Measurements from ENCODE around the gene C20orf202.

C20orf202 gene

GRCh38 chr20:1202762-1203504 is at the start of gene C20orf202:
Gene C20orf202 (plus strand): TSS chr20:1203454. CDS start chr20:1203586, 132 bp downstream.
- DNase-seq: no peak

- no peak for DNase-seq
These were observed 49.0 kb upstream of the C20orf202 start for GRCh38 chr20:1154226-1154625.

GRCh38 chr20:1154691-1155090 is 48.6 kb upstream of the C20orf202 start:
- no peak for DNase-seq

DNA sequence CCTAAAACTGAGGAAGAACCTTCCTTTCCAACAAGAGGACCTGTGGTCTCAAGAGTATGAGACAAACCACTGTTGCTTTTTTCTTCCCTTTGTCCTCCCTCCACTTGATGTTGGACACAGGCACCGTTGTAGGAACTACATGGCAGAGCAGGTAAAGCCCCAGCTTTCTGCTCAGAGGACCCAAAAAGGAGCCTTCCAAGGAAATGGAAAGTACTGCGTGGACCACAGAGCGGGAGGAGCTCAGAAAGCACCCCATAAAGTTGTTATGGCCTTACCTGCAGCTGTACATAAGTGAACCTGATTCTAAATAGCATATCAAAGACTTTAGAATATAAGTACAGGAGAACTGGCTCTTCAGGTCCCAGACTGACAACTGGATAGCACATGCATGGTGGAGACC is 47.9 kb upstream of the C20orf202 start:
- DNase-seq: no peak

- DNase-seq: no peak
These were observed 42.8 kb upstream of the C20orf202 start for GRCh38 chr20:1160496-1160895.

DNA sequence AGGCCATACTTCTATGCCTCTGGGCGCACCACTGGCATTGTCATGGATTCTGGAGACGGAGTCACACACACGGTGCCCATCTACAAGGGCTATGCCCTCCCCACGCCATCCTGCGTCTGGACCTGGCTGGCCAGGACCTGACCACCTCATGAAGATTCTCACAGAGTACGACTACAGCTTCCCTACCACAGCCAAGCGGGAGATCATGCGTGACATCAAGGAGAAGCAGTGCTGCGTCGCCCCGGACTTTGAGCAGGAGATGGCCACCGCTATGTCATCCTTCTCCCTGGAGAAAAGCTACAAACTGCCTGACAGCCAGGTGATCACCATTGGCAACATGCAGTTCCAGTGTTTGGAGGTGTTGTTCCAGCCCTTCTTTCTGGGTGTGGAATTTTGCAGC is 42.3 kb upstream of the C20orf202 start:
- DNase-seq: no peak

DNA sequence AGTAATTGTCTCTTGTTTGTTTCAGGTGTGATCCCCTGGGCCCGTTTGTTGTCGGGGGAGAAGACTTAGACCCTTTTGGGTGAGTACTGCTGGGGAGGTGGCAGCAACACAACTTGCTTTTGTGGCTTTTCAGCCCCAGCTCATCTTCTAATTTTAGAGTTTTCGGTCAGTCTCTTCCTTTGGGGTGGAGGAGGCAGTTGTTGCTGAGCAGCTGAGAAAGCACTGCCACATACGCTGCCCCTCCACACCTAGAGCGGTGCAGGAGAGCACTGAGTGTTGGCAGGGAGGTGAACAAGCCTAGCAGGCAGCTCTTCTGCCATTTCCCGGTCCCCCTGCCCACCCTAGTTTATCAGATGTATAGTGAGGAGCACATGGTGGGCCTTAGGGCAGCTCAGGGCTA is 40.1 kb upstream of the C20orf202 start:
- DNase-seq: no peak

GRCh38 chr20:1163653-1164052 is 39.6 kb upstream of the C20orf202 start:
- no peak for DNase-seq

DNA sequence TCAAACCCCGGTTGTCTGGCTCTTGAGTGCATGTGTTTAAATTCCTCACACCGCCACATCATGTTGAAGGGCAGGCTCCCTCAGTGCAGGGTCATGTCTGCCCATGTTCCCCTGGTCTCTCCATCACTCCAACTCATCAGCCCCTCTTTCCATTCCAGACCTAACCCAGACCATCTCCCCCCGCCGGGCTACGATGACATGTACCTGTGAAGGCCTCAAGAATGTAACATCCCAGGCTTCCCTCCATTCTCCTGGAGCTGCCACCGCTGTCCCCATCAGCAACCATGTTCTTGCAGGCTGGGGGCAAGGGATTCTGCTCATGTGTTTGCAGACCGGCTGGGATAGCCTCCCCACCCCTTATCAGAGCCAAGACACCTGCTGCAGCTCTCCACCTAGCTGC is 38.4 kb upstream of the C20orf202 start:
- DNase-seq: no peak

DNA sequence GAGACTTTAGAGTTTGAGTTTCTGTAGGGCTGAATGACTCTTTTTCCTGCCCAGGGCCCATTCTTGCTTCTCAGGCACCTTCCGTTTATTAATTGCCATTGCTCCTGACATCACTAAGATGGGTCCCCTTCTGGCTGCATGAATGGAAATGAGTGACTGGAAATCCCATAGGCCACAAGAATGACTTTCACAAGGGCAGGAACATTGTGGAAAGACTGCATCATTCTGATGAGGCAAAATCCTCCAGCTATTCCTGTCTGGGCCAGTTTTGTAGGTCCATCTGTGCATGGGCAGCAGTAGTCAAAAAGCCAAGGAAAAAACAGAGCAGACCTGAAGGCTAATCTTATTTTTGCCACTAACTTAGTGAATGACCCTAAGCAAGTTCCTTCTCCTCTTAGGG is 37.7 kb upstream of the C20orf202 start:
- DNase-seq: no peak

DNA sequence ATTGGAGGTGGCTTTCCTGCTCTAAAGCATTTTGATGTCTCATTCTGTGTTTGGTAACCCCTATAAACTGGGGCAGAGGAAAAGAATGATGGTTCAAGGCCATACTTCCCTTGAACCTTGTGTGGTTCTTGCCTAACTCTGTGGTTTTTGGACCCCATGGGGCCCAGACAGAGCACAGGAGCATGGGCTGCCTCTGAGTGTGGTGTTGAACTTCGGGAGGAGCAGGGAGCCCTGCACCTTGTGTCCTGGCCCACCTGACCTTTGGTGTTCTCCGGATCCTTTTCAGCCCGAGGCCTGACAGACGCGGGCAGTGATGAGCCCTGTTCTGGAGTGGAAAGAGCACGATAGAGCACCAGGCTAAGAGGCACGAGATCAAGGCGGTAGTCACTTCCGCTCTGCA is 37.3 kb upstream of the C20orf202 start:
- DNase-seq: no peak

- DNase-seq: no peak
These were observed 36.1 kb upstream of the C20orf202 start for GRCh38 chr20:1166948-1167720.

DNA sequence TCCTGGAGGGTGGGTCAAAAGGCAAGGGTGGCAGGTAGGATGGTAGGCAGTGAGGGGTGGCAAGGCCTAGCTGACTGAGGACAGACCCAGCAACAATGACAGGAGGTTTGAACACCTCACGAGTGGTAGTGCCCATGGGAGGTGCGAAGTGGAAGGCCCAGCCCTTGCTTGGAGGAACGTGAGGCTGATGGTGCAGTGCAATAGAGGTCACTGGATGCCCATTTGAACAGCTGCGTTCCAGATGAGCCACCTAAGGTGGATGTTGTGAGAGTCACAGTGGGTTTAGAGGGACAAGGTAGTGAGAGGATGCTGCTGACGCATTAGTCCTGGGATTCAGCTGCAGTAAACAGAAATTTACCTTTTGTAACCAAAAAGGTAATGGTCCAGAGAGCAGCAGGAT is 34.0 kb upstream of the C20orf202 start:
- no peak for DNase-seq

- DNase-seq: no peak
These were observed 31.7 kb upstream of the C20orf202 start for GRCh38 chr20:1171461-1172093.

- no peak for DNase-seq
These were observed 29.6 kb upstream of the C20orf202 start for GRCh38 chr20:1173698-1174097.

- no peak for DNase-seq
These were observed 28.5 kb upstream of the C20orf202 start for GRCh38 chr20:1174787-1175186.

- DNase-seq: no peak
These were observed 25.6 kb upstream of the C20orf202 start for GRCh38 chr20:1177680-1178079.

GRCh38 chr20:1178103-1178502 is 25.2 kb upstream of the C20orf202 start:
- no peak for DNase-seq

GRCh38 chr20:1178623-1179022 is 24.6 kb upstream of the C20orf202 start:
- no peak for DNase-seq

DNA sequence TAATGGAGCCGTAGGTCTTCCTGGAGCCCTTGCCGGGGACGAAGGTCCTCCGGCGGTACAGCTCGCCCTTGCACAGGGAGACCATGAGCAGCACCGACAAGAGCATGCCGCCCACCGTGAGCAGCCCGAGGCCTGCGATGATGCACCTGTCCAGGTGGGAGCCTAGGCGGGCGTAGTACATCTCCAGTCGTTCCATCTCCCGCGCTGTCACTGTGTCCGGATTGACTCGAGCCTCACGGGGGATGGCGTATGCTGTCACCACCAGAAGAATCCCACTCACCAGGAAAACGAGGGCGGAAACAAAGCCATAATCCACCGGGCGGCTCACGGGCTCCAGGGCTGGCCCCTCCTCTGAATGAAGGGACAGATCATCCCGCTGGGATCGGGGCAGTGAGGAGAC is 22.3 kb upstream of the C20orf202 start:
- no peak for DNase-seq

- no peak for DNase-seq
These were observed 21.1 kb upstream of the C20orf202 start for GRCh38 chr20:1182106-1182505.

DNA sequence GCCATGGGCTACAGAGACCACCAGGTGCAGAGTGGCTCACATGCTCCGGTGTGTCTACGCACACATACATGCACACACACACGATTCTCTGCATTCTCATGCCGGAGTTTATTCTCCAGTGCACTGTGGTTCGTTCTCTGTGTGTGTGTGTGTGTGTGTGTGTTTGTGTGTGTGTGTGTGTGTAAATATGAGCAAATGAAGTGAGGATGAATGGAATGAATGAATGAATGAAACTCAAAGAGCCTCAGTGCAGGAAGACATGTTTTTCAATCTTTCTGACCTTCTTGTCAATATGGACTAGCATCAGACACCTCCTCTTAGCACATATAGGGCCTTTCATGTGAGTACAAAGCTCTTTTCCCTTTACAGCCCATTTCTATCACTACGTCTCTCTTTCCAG is 20.1 kb upstream of the C20orf202 start:
- DNase-seq: no peak

- no peak for DNase-seq
These were observed 19.0 kb upstream of the C20orf202 start for GRCh38 chr20:1184260-1184637.
